GM08714 (cell line): ENCODE data around the gene VCP.
"Not testable (repeated sequence)": the region's sequence is repeated elsewhere in the genome, so short reads cannot be mapped to it uniquely, and the experiment has no call there.

ENCODE experiments used
- H3K4me3 ChIP-seq: fragments of 200-500 bp; sonication (Bioruptor generic); 2 replicates; pipeline ENCODE4 v1.5.1; 2014; ENCODE audit warnings: mild to moderate bottlenecking, low read length, inconsistent platforms
- ZNF274 ChIP-seq: IDR thresholded peaks from 2 replicates; pipeline ENCODE4 v1.6.1; 2012; ENCODE audit warnings: mild to moderate bottlenecking, low read depth, low read length

VCP gene

GRCh38 chr9:35028341-35028740 lies 44.1 kb downstream of the VCP start:
- no peak overlapping the region for H3K4me3 ChIP-seq
- TF ChIP-seq ZNF274 = no peak

- H3K4me3 ChIP-seq = no peak overlapping the region
- TF ChIP-seq ZNF274 = no peak
Observed at GRCh38 chr9:35027860-35028259, 44.6 kb downstream of the VCP start.

- no peak overlapping the region for H3K4me3 ChIP-seq
- TF ChIP-seq ZNF274 = no peak
Observed at GRCh38 chr9:35027374-35027773, 45.1 kb downstream of the VCP start.

- H3K4me3 ChIP-seq = no peak overlapping the region
- TF ChIP-seq ZNF274 = no peak
Observed at GRCh38 chr9:35026671-35027070, 45.8 kb downstream of the VCP start.

- not testable (repeated sequence) for H3K4me3 ChIP-seq
Observed at GRCh38 chr9:35023443-35023842, 49.0 kb downstream of the VCP start.

- TF ChIP-seq ZNF274 = no peak
- H3K4me3 ChIP-seq = no peak overlapping the region
Observed at GRCh38 chr9:35014517-35014916, 57.9 kb downstream of the VCP start.

- no peak for TF ChIP-seq ZNF274
- no peak overlapping the region for H3K4me3 ChIP-seq
Observed at GRCh38 chr9:35010351-35010958, 62.0 kb downstream of the VCP start.
